HCT116 (cell line): ENCODE measurements around the gene RAET1L. TPM values are rescaled to one million over a fixed set of nuclear protein-coding genes. Genes with fewer than 3 reads are reported as not detected.

Experiments
- ATAC-seq: fragments of 200-7000 bp; cut with Tn5 transposase; 2 replicates; pipeline ENCODE4 v1.9.1; 2020; ENCODE audit warnings: mild to moderate bottlenecking, moderate library complexity
- BruUV-seq: library from RNA; stranded (reverse); fragments of 400-500 nt; replicated peaks from 2 replicates; lab custom pipeline; 2021; lab: Mats Ljungman, UMichigan
- CTCF ChIA-PET: fragments of 300-600 bp; sonication (Branson Sonifier 250); formaldehyde crosslinking; loops from one replicate; lab custom pipeline; 2021; ENCODE audit warnings: antibody characterized with exemption; lab: Charles Lee
- POLR2A ChIA-PET: fragments of 300-600, 350-600 bp; sonication (Branson Sonifier 250); formaldehyde crosslinking; loops from one replicate; lab custom pipeline; 2021; ENCODE audit warnings: antibody characterized with exemption; lab: Charles Lee
- RAD21 ChIA-PET, 2 experiments: fragments of 300-600 bp; sonication (Branson Sonifier 250); formaldehyde crosslinking; loops; one replicate each; lab custom pipeline; 2023; ENCODE audit warnings: low total read pairs in 2 of 2; ENCODE audit not compliant: uncharacterized antibody in 2 of 2, unreplicated experiment in 2 of 2, low non-redundant PET in 1 of 2; lab: Charles Lee
- DNase-seq: peaks from one replicate; pipeline ENCODE4 v3.0.0-alpha.2; 2010; ENCODE audit warnings: low read depth, low spot score
- H2AFZ ChIP-seq: fragments of 200-600 bp; shearing (Covaris generic), sonication (generic); 2 replicates; pipeline ENCODE4 v1.6.1; 2017; ENCODE audit warnings: low read depth, mixed run types, mixed read lengths, antibody characterized with exemption, low read length; ENCODE audit not compliant: poor library complexity, severe bottlenecking
- H3K27ac ChIP-seq: 2 replicates; pipeline ENCODE4 v1.5.1; 2012; ENCODE audit warnings: low read depth, low read length
- H3K27me3 ChIP-seq: fragments of 200-600 bp; sonication (generic); 2 replicates; pipeline ENCODE4 v1.6.1; 2016; ENCODE audit warnings: mixed run types, low read length, mixed read lengths; ENCODE audit not compliant: insufficient read depth
- H3K36me3 ChIP-seq, 2 experiments: fragments of 200-500 bp in 1 of 2; fragments of 200-600 bp in 1 of 2; sonication (Bioruptor generic) in 1 of 2; sonication (generic) in 1 of 2; 2 replicates each; pipeline versions ENCODE4 v1.5.1 to v1.6.1; 2014 to 2016; ENCODE audit warnings: low read length in 2 of 2, inconsistent platforms in 1 of 2, mixed read lengths in 1 of 2, mixed run types in 1 of 2; ENCODE audit not compliant: insufficient read depth in 2 of 2, control insufficient read depth in 1 of 2
- H3K4me1 ChIP-seq, 2 experiments: fragments of 200-600 bp in 1 of 2; sonication (generic) in 1 of 2; 2 replicates each; pipeline versions ENCODE4 v1.5.1 to v1.6.1; 2012 to 2017; ENCODE audit warnings: low read length in 2 of 2, inconsistent platforms in 1 of 2, mild to moderate bottlenecking in 1 of 2, mixed read lengths in 1 of 2, mixed run types in 1 of 2, moderate library complexity in 1 of 2; ENCODE audit not compliant: insufficient read depth in 2 of 2, control insufficient read depth in 1 of 2
- H3K4me2 ChIP-seq: fragments of 200-600 bp; sonication (generic); 2 replicates; pipeline ENCODE4 v1.6.1; 2017; ENCODE audit warnings: mixed run types, low read length, mixed read lengths
- H3K4me3 ChIP-seq, 2 experiments: fragments of 200-600 bp in 1 of 2; sonication (generic) in 1 of 2; replicated peaks in 1 of 2; 2 replicates each; pipeline ENCODE4 v1.5.1; 2011 to 2016; ENCODE audit warnings: low read length in 2 of 2, control low read depth in 1 of 2, low read depth in 1 of 2, mild to moderate bottlenecking in 1 of 2, mixed read lengths in 1 of 2, mixed run types in 1 of 2
- H3K79me2 ChIP-seq: fragments of 200-600 bp; sonication (generic); 2 replicates; pipeline ENCODE4 v1.6.1; 2017; ENCODE audit warnings: mild to moderate bottlenecking, mixed run types, low read length, moderate library complexity, mixed read lengths; ENCODE audit not compliant: insufficient read depth
- H3K9ac ChIP-seq: fragments of 200-600 bp; sonication (generic); 2 replicates; pipeline ENCODE4 v1.6.1; 2016; ENCODE audit warnings: low read length, mixed read lengths
- H3K9me2 ChIP-seq: fragments of 200-600 bp; sonication (generic), shearing (Covaris generic); 2 replicates; pipeline ENCODE4 v1.6.1; 2017; ENCODE audit warnings: mixed run types, mild to moderate bottlenecking, moderate library complexity; ENCODE audit not compliant: insufficient read depth
- H3K9me3 ChIP-seq, 2 experiments: fragments of 200-500 bp in 1 of 2; fragments of 200-600 bp in 1 of 2; sonication (Bioruptor generic) in 1 of 2; sonication (generic) in 1 of 2; 2 replicates each; pipeline ENCODE4 v1.6.1; 2014 to 2017; ENCODE audit warnings: low read length in 2 of 2, mixed read lengths in 2 of 2, inconsistent platforms in 1 of 2, low read depth in 1 of 2, mild to moderate bottlenecking in 1 of 2, mixed run types in 1 of 2, moderate library complexity in 1 of 2; ENCODE audit not compliant: control insufficient read depth in 1 of 2, insufficient read depth in 1 of 2
- H4K20me1 ChIP-seq: fragments of 200-600 bp; sonication (generic), shearing (Covaris generic); 2 replicates; pipeline ENCODE4 v1.6.1; 2017; ENCODE audit warnings: mixed run types, mild to moderate bottlenecking, moderate library complexity; ENCODE audit not compliant: insufficient read depth
- CBX3 ChIP-seq: IDR thresholded peaks from 2 replicates; pipeline ENCODE4 v1.6.1; 2012; ENCODE audit warnings: low read depth
- CEBPB ChIP-seq: IDR thresholded peaks from 2 replicates; pipeline ENCODE4 v1.6.1; 2012; ENCODE audit warnings: low read depth
- EGR1 ChIP-seq: IDR thresholded peaks from 2 replicates; pipeline ENCODE4 v1.6.1; 2012; ENCODE audit warnings: low read depth
- ELF1 ChIP-seq: IDR thresholded peaks from 2 replicates; pipeline ENCODE4 v1.6.1; 2012; ENCODE audit warnings: low read depth, borderline replicate concordance
- EZH2phosphoT487 ChIP-seq: fragments of 200-600 bp; IDR thresholded peaks from 2 replicates; pipeline ENCODE4 v1.6.1; 2018; ENCODE audit warnings: antibody characterized with exemption, borderline replicate concordance
- POLR2A ChIP-seq: IDR thresholded peaks from 2 replicates; pipeline ENCODE4 v1.7.0; 2011; ENCODE audit warnings: borderline replicate concordance; ENCODE audit not compliant: insufficient read depth, insufficient read length; ENCODE audit errors: extremely low read depth
- POLR2AphosphoS5 ChIP-seq: IDR thresholded peaks from 2 replicates; pipeline ENCODE4 v1.6.1; 2011; ENCODE audit warnings: mild to moderate bottlenecking, low read depth, low read length, moderate library complexity
- SIN3A ChIP-seq: IDR thresholded peaks from 2 replicates; pipeline ENCODE4 v1.6.1; 2012; ENCODE audit warnings: low read depth
- SP1 ChIP-seq: IDR thresholded peaks from 2 replicates; pipeline ENCODE4 v1.6.1; 2012; ENCODE audit warnings: low read depth
- SRF ChIP-seq: IDR thresholded peaks from 2 replicates; pipeline ENCODE4 v1.6.1; 2012; ENCODE audit warnings: low read depth
- YY1 ChIP-seq: IDR thresholded peaks from 2 replicates; pipeline ENCODE4 v1.6.1; 2011; ENCODE audit warnings: low read length, low read depth, moderate library complexity, mild to moderate bottlenecking; ENCODE audit not compliant: insufficient replicate concordance; ENCODE audit errors: extremely low read depth
- ZBTB33 ChIP-seq: IDR thresholded peaks from 2 replicates; pipeline ENCODE4 v1.6.1; 2011; ENCODE audit warnings: mild to moderate bottlenecking, low read length, moderate library complexity; ENCODE audit not compliant: insufficient replicate concordance; ENCODE audit errors: extremely low read depth
- ZFX ChIP-seq: fragments of 450-650 bp; IDR thresholded peaks from 2 replicates; pipeline ENCODE4 v1.6.1; 2017
- intact Hi-C: fragments of 100-400 bp; cut with micrococcal nuclease; formaldehyde crosslinking; loops from 2 replicates; pipeline ENCODE4 v1.10.0; 2022
- total RNA-seq: library from RNA; stranded (reverse); gene quantifications from one replicate; pipeline ENCODE4 v1.2.1, GENCODE V29; 2021; ENCODE audit not compliant: unreplicated experiment
- TF ChIP-seq, protein P1 (sequence below): IDR thresholded peaks from 2 replicates; pipeline ENCODE4 v1.6.1; 2012; ENCODE audit warnings: low read depth

The RAET1L gene
- total RNA-seq, 1 experiment from 2014 or later, result 1.5 TPM

- no peak for ATAC-seq
Observed at GRCh38 chr6:149978610-149979009, 46.7 kb downstream of the RAET1L start.

GRCh38 chr6:149977221-149977620 lies 48.1 kb downstream of the RAET1L start:
- POLR2A ChIA-PET, result no interaction called here
- H3K9me3 ChIP-seq, result no peaks in the 10 kb centered on the region
- intact Hi-C loops, result no loop called here

More at GRCh38 chr6:149978610-149979009, 46.7 kb downstream of the RAET1L start:
- no peaks in the 10 kb centered on the region for H3K4me1 ChIP-seq
- no peak overlapping the region for H2AFZ ChIP-seq
- no peak for TF ChIP-seq SRF
- no peak for TF ChIP-seq CBX3
- no peak for TF ChIP-seq POLR2AphosphoS5
- no peaks in the 10 kb centered on the region for H3K9me3 ChIP-seq
- intact Hi-C loops, result no loop called here
- no peaks in the 10 kb centered on the region for H3K9me2 ChIP-seq
- POLR2A ChIA-PET, result no interaction called here
- H3K4me2 ChIP-seq, result no peak overlapping the region
- no peaks in the 10 kb centered on the region for H3K79me2 ChIP-seq
- DNase-seq, result no peak
- no peak overlapping the region for H3K4me3 ChIP-seq
- CTCF ChIA-PET, result interaction anchor here (1.0 kb wide), 1 partner anchor 102 kb away, joined by 3 read pairs; no protein-coding TSS in a partner anchor
- H3K36me3 ChIP-seq, result no peaks in the 10 kb centered on the region
- no peak overlapping the region for H3K9ac ChIP-seq
- BruUV-seq, result no TSS peak
- no peaks in the 10 kb centered on the region for H4K20me1 ChIP-seq
- H3K27ac ChIP-seq, result no peak overlapping the region
- 0 out of 2 replicates have a peak, but pooled peaks cover 5% of the 10 kb centered on the region for H3K27me3 ChIP-seq
- RAD21 ChIA-PET, result no interaction called here

More at GRCh38 chr6:149977221-149977620, 48.1 kb downstream of the RAET1L start:
- ChIA-PET CTCF (no interaction called here), RAD21 (no interaction called here)
- no peaks in the 10 kb centered on the region for H3K36me3 ChIP-seq
- no peak overlapping the region for H3K4me3 ChIP-seq
- no peaks in the 10 kb centered on the region for H3K9me2 ChIP-seq
- no peak overlapping the region for H2AFZ ChIP-seq
- no peak overlapping the region for H3K9ac ChIP-seq
- no peak overlapping the region for H3K4me2 ChIP-seq
- no peak for ATAC-seq
- TF ChIP-seq, protein P1, sequence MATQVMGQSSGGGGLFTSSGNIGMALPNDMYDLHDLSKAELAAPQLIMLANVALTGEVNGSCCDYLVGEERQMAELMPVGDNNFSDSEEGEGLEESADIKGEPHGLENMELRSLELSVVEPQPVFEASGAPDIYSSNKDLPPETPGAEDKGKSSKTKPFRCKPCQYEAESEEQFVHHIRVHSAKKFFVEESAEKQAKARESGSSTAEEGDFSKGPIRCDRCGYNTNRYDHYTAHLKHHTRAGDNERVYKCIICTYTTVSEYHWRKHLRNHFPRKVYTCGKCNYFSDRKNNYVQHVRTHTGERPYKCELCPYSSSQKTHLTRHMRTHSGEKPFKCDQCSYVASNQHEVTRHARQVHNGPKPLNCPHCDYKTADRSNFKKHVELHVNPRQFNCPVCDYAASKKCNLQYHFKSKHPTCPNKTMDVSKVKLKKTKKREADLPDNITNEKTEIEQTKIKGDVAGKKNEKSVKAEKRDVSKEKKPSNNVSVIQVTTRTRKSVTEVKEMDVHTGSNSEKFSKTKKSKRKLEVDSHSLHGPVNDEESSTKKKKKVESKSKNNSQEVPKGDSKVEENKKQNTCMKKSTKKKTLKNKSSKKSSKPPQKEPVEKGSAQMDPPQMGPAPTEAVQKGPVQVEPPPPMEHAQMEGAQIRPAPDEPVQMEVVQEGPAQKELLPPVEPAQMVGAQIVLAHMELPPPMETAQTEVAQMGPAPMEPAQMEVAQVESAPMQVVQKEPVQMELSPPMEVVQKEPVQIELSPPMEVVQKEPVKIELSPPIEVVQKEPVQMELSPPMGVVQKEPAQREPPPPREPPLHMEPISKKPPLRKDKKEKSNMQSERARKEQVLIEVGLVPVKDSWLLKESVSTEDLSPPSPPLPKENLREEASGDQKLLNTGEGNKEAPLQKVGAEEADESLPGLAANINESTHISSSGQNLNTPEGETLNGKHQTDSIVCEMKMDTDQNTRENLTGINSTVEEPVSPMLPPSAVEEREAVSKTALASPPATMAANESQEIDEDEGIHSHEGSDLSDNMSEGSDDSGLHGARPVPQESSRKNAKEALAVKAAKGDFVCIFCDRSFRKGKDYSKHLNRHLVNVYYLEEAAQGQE, result no peak
- no peak for TF ChIP-seq SIN3A
- TF ChIP-seq EZH2phosphoT487, result no peak
- TF ChIP-seq ELF1, result no peak
- no peak for TF ChIP-seq ZFX
- TF ChIP-seq ZBTB33, result no peak
- no peak for TF ChIP-seq POLR2AphosphoS5
- TF ChIP-seq SP1, result no peak
- TF ChIP-seq CEBPB, result no peak
- no peak for TF ChIP-seq YY1
- TF ChIP-seq POLR2A, result no peak
- no peak for TF ChIP-seq CBX3
- TF ChIP-seq EGR1, result no peak
- H3K4me1 ChIP-seq, result no peaks in the 10 kb centered on the region
- H4K20me1 ChIP-seq, result no peaks in the 10 kb centered on the region
- H3K79me2 ChIP-seq, result no peaks in the 10 kb centered on the region
- no peak for DNase-seq
- no peak overlapping the region for H3K27ac ChIP-seq
- 0 out of 2 replicates have a peak, but pooled peaks cover 5% of the 10 kb centered on the region for H3K27me3 ChIP-seq
- BruUV-seq, result no TSS peak
